IgD-negative memory B cell (primary cell): Measurements from ENCODE around the gene RFX2. TPM values are rescaled to one million over a fixed set of nuclear protein-coding genes. Genes with fewer than 3 reads are reported as not detected.
A peak's percentile ranks its signal among the peaks of the same experiment; 100 is the strongest.

Experiments
- H3K27ac Mint-ChIP-seq, 3 donors: one replicate each; pipeline ENCODE4 v1.8.0; 2020 to 2022; ENCODE audit warnings: mild to moderate bottlenecking in 3 of 3, mixed read lengths in 3 of 3, moderate library complexity in 1 of 3
- H3K27me3 Mint-ChIP-seq: one replicate; pipeline ENCODE4 v1.8.0; 2021; ENCODE audit warnings: mixed read lengths
- H3K36me3 Mint-ChIP-seq: one replicate; pipeline ENCODE4 v1.8.0; 2020; ENCODE audit warnings: mild to moderate bottlenecking, mixed read lengths
- H3K4me1 Mint-ChIP-seq, 3 donors: one replicate each; pipeline ENCODE4 v1.8.0; 2020 to 2022; ENCODE audit warnings: mixed read lengths in 3 of 3, mild to moderate bottlenecking in 1 of 3
- H3K4me3 Mint-ChIP-seq, 4 donors: one replicate each; pipeline ENCODE4 v1.8.0; 2020 to 2022; ENCODE audit warnings: mild to moderate bottlenecking in 4 of 4, mixed read lengths in 4 of 4, moderate library complexity in 3 of 4
- H3K9me3 Mint-ChIP-seq, 3 donors: one replicate each; pipeline ENCODE4 v1.8.0; 2020 to 2021; ENCODE audit warnings: mixed read lengths in 3 of 3, mild to moderate bottlenecking in 1 of 3
- polyA plus RNA-seq: library from polyadenylated mRNA; unstranded; fragments of 300-500 nt; fragmentation: Illumina TruSeq; gene quantifications from one replicate; pipeline ENCODE4 v1.2.3, GENCODE V29; 2021

Gene RFX2
- polyA plus RNA-seq: 3.1 TPM

- Mint-ChIP-seq H3K27ac (peak within 1 kb of the TSS; percentile 83 to 95 (median 94)), H3K9me3 (no peaks in the 10 kb centered on the region), H3K4me3 (peak within 1 kb of the TSS; percentile 87 to 97 (median 95)), H3K36me3 (no peaks in the 10 kb centered on the region), H3K27me3 (peaks cover 19% of the 10 kb centered on the region), H3K4me1 (peaks cover 16 to 17% (median 16%) of the 10 kb centered on the region in 3 donors)
These were observed at the start of gene RFX2 for GRCh38 chr19:6110360-6110977. RFX2 (minus strand) TSS chr19:6110500; CDS start chr19:6047496, 63,004 bp downstream.

DNA sequence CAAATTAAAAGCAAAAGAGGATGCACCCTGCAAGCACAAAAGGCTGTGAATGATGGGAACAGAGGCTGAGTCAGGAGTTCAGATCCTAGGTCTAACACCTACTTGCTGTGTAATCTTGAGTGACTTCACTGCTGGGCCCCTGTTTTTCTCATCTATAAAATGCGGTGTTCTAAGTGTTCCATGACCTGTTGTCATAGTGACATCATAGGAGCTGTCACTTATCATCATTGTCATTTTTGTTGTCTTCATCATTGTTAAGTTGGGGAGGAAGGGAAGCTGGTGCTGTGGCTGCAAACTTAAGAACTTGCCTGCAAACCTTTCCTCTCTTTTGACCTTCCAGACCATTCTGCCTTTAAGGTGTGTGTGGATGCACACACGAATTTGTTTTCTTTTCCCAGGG, 45.7 kb upstream of the RFX2 start:
- peaks cover 2% of the 10 kb centered on the region for H3K27me3 Mint-ChIP-seq
- H3K36me3 Mint-ChIP-seq: peaks cover 1% of the 10 kb centered on the region
- peaks cover 0 to under 1% (median 0%) of the 10 kb centered on the region in 3 donors for H3K4me1 Mint-ChIP-seq
- no peak overlapping the region for H3K4me3 Mint-ChIP-seq
- H3K27ac Mint-ChIP-seq: no peak overlapping the region
- H3K9me3 Mint-ChIP-seq: peaks cover 4 to 10% (median 9%) of the 10 kb centered on the region in 3 donors

- Mint-ChIP-seq H3K4me1 (no peaks in the 10 kb centered on the region), H3K9me3 (peaks cover 2 to 6% (median 2%) of the 10 kb centered on the region in 3 donors), H3K4me3 (peak overlapping the region in 1 of 4 donors; percentile 33), H3K27ac (no peak overlapping the region), H3K36me3 (peaks cover 1% of the 10 kb centered on the region), H3K27me3 (peaks cover 2% of the 10 kb centered on the region)
These were observed 40.0 kb upstream of the RFX2 start for GRCh38 chr19:6150289-6150688.

DNA sequence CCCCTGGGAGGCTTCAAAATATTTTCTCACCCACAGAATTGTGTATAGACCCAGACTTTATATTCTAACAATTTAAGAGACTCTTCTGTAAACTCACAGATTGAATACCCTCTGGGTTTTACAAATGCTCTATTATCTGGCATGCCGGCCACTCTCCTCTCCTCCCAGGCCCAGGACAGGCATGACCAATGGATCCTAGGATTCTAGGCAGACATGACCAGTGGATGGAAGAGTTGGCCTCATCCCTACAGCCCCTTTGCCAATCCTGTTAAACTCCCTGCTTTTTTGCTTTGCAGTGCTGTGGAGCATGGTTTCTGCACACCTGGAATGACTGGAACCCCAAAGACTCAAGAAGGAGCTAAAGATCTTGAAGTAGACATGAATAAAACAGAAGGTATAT, 30.9 kb upstream of the RFX2 start:
- H3K36me3 Mint-ChIP-seq: peaks cover 2% of the 10 kb centered on the region
- no peaks in the 10 kb centered on the region for H3K27me3 Mint-ChIP-seq
- no peak overlapping the region for H3K4me3 Mint-ChIP-seq
- peaks cover 0 to 4% (median 0%) of the 10 kb centered on the region in 3 donors for H3K9me3 Mint-ChIP-seq
- H3K27ac Mint-ChIP-seq: no peak overlapping the region
- peaks cover 4 to 9% (median 4%) of the 10 kb centered on the region in 3 donors for H3K4me1 Mint-ChIP-seq

- Mint-ChIP-seq H3K27ac (no peak overlapping the region), H3K9me3 (no peaks in the 10 kb centered on the region), H3K36me3 (no peaks in the 10 kb centered on the region), H3K4me1 (peaks cover 4 to 9% (median 4%) of the 10 kb centered on the region in 3 donors), H3K27me3 (no peaks in the 10 kb centered on the region), H3K4me3 (no peak overlapping the region)
These were observed 28.2 kb upstream of the RFX2 start for GRCh38 chr19:6138511-6138910.

- Mint-ChIP-seq H3K4me3 (no peak overlapping the region), H3K36me3 (no peaks in the 10 kb centered on the region), H3K9me3 (no peaks in the 10 kb centered on the region), H3K4me1 (peaks cover 4 to 9% (median 4%) of the 10 kb centered on the region in 3 donors), H3K27ac (no peak overlapping the region), H3K27me3 (no peaks in the 10 kb centered on the region)
These were observed 27.8 kb upstream of the RFX2 start for GRCh38 chr19:6138066-6138465.

- H3K27ac Mint-ChIP-seq: no peak overlapping the region
- no peaks in the 10 kb centered on the region for H3K27me3 Mint-ChIP-seq
- H3K36me3 Mint-ChIP-seq: no peaks in the 10 kb centered on the region
- H3K9me3 Mint-ChIP-seq: no peaks in the 10 kb centered on the region
- H3K4me3 Mint-ChIP-seq: no peak overlapping the region
- peaks cover 4 to 5% (median 4%) of the 10 kb centered on the region in 3 donors for H3K4me1 Mint-ChIP-seq
These were observed 22.9 kb upstream of the RFX2 start for GRCh38 chr19:6133231-6133630.

DNA sequence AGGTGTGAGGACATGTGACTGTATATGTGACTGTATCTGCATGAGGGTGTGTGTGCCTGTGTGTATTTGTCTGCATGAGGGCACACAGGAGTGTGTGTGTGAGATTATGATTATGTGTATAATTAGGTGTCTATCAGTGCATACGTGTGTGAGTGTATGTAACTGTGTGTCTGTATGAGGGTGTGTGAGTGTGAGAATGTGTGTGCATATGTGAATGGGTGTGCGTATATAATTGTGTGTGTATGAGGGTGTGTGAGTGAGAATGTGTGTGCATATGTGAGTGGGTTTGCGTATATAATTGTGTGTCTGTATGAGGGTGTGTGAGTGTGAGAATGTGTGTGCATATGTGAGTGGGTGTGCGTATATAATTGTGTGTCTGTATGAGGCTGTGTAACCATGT, 22.2 kb upstream of the RFX2 start:
- Mint-ChIP-seq H3K27me3 (no peaks in the 10 kb centered on the region), H3K9me3 (peaks cover 0 to 3% (median 1%) of the 10 kb centered on the region in 3 donors), H3K4me3 (no peak overlapping the region), H3K36me3 (no peaks in the 10 kb centered on the region), H3K4me1 (no peaks in the 10 kb centered on the region), H3K27ac (no peak overlapping the region)

DNA sequence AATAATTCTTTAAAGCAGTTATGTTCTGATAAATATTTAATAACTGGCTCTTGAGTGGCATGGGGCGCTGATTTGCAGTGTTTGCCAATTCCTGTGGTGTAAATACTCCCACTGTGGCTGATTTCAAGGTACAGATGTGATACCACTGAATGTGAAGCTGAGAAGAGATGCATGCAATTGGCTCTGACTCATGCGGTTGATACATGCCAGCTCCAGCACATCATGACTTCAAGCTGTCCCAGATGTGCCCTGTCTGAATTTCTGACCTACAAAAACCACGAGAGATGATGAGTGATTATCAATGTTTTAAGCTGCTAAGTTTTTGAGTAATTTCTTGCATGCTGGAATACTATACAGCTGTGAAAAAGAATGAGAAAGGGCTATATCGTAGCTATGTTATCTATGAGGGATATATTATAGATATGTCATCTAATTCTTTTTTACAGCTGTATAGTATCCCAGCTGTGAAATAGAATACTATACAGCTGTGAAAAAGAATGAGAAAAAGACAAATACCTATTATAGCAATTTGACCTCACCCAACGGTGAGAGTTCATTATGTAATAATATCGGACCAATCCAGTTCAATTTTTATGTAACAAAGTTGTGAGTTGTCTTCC, 17.5 kb upstream of the RFX2 start:
- H3K4me1 Mint-ChIP-seq: peaks cover 0 to 4% (median 0%) of the 10 kb centered on the region in 3 donors
- H3K36me3 Mint-ChIP-seq: no peaks in the 10 kb centered on the region
- H3K4me3 Mint-ChIP-seq: peak overlapping the region in 1 of 4 donors; percentile 26

GRCh38 chr19:6126335-6126974, 16.2 kb upstream of the RFX2 start:
- no peak overlapping the region for H3K27ac Mint-ChIP-seq
- H3K27me3 Mint-ChIP-seq: no peaks in the 10 kb centered on the region
- peaks cover 0 to 3% (median 1%) of the 10 kb centered on the region in 3 donors for H3K9me3 Mint-ChIP-seq
- H3K36me3 Mint-ChIP-seq: no peaks in the 10 kb centered on the region
- no peak overlapping the region for H3K4me3 Mint-ChIP-seq
- H3K4me1 Mint-ChIP-seq: peaks cover 0 to 4% (median 0%) of the 10 kb centered on the region in 3 donors

More for the DNA sequence above, 17.5 kb upstream of the RFX2 start:
- Mint-ChIP-seq H3K27me3 (no peaks in the 10 kb centered on the region), H3K9me3 (peaks cover 0 to 3% (median 1%) of the 10 kb centered on the region in 3 donors), H3K27ac (no peak overlapping the region)

DNA sequence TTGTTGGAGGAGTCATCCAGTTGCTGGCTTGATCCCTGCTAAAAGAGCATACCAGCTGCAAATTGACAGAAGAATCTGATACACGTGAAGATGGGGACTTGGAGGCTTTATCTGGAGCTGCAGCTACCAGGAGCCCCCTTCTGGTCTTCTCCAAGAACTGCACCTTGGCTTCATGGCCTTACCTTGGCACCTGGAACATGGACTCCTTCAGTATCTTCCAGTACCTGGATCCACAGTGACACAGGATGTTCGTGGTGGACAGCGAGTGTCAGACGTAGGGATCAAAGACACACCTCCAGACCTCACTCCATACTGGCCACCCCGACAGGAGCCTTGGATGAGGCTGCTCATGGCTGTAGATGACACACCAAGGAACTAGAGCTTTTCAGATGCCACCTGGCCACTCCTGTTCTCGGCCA, 15.3 kb upstream of the RFX2 start:
- Mint-ChIP-seq H3K27me3 (no peaks in the 10 kb centered on the region), H3K4me1 (peaks cover 0 to 4% (median 0%) of the 10 kb centered on the region in 3 donors), H3K36me3 (no peaks in the 10 kb centered on the region), H3K9me3 (peaks cover 0 to 3% (median 1%) of the 10 kb centered on the region in 3 donors), H3K4me3 (no peak overlapping the region), H3K27ac (no peak overlapping the region)

GRCh38 chr19:6119031-6119430, 8.7 kb upstream of the RFX2 start:
- Mint-ChIP-seq H3K9me3 (peaks cover 0 to 7% (median 0%) of the 10 kb centered on the region in 3 donors), H3K27ac (no peak overlapping the region), H3K4me1 (no peaks in the 10 kb centered on the region), H3K36me3 (no peaks in the 10 kb centered on the region), H3K4me3 (peak overlapping the region in 1 of 4 donors; percentile 22), H3K27me3 (no peaks in the 10 kb centered on the region)

- no peaks in the 10 kb centered on the region for H3K27me3 Mint-ChIP-seq
- peaks cover 0 to 7% (median 0%) of the 10 kb centered on the region in 3 donors for H3K9me3 Mint-ChIP-seq
- H3K36me3 Mint-ChIP-seq: no peaks in the 10 kb centered on the region
- no peaks in the 10 kb centered on the region for H3K4me1 Mint-ChIP-seq
- H3K4me3 Mint-ChIP-seq: no peak overlapping the region
- H3K27ac Mint-ChIP-seq: no peak overlapping the region
These were observed 7.7 kb upstream of the RFX2 start for GRCh38 chr19:6118043-6118442.

DNA sequence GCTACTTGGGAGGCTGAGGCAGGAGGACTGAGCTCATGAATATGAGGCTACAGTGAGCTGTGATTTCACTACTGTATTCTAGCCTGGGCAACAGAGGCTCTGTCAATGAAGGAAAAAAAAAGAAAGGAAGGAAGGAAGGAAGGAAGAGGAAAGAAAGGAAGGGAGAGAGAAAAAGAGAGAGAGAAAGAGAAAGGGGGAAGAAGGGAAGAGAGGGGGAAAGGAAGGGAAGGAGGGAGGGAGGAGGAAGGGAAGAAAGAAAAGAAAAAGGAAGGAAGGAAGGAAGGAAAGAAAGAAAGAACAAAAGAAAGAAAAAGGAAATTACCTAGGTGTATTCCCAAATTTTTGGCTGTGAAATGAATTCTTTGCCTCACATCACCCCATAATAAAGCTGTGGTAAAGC, 7.2 kb upstream of the RFX2 start:
- Mint-ChIP-seq H3K4me1 (no peaks in the 10 kb centered on the region), H3K27me3 (no peaks in the 10 kb centered on the region), H3K36me3 (no peaks in the 10 kb centered on the region), H3K4me3 (no peak overlapping the region), H3K27ac (no peak overlapping the region), H3K9me3 (peaks cover 0 to 7% (median 0%) of the 10 kb centered on the region in 3 donors)

- Mint-ChIP-seq H3K36me3 (no peaks in the 10 kb centered on the region), H3K9me3 (peaks cover 0 to 7% (median 0%) of the 10 kb centered on the region in 3 donors), H3K27ac (peak overlapping the region in 1 of 3 donors; percentile 35), H3K4me1 (no peaks in the 10 kb centered on the region), H3K4me3 (no peak overlapping the region), H3K27me3 (no peaks in the 10 kb centered on the region)
These were observed 6.6 kb upstream of the RFX2 start for GRCh38 chr19:6116749-6117430.
